ENCODE data around the gene LEPROT. TPM values are rescaled to one million over a fixed set of nuclear protein-coding genes. Genes with fewer than 3 reads are reported as not detected.

The LEPROT gene
- total RNA-seq, 1 donor from 2014 or later = 30.8 TPM

DNA sequence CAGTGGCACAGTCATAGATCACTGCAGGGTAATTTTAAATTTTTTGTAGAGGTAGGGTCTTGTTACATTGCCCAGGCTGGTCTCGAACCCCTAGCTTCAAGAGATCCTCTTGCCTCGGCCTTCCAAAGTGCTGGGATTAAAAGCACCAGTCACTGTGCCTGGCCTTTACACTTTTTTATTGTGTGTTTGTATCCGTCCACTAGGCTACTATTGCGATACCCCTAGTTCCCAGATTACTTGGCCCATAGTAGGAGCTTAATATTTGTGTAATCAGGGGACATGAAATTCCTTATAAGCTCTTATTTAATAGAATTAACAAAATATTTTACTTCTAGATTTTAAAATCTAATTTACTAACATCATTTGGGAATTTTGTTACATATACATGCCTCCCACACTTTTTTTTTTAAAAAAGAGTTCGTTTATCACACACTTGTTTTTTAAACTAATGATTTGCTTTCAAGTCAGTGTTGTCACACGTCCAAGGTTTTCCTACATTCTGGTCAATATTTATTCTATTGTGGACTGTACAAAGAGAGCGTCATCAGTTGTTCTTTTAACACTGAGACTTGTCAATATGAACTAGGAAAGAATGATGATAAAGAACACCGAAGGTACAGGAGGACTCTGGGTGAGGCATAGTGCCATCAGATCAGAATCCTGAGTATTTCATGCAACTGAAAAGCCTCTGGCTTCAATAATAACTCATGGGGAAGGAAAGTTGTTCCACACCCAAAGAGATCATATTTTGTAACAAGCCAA lies 63.7 kb downstream of the LEPROT start:
- H3K9me3 ChIP-seq (ENCODE audit: control insufficient read depth in 3 of 3, low read length in 3 of 3) = no peaks in the 10 kb centered on the region
- no peak overlapping the region for H3K27ac ChIP-seq (ENCODE audit: low read depth, low read length)
- H3K27me3 ChIP-seq (ENCODE audit: control insufficient read depth in 3 of 3, insufficient read depth in 3 of 3, low read length in 3 of 3) = no peaks in the 10 kb centered on the region
- no peak overlapping the region for H3K9ac ChIP-seq (ENCODE audit: low read depth in 1 of 3, low read length in 3 of 3)
- H3K4me1 ChIP-seq (ENCODE audit: control insufficient read depth in 3 of 3, insufficient read depth in 3 of 3, low read length in 3 of 3) = no peaks in the 10 kb centered on the region
- H3K4me3 ChIP-seq (ENCODE audit: low read length in 3 of 3) = no peak overlapping the region
- no peaks in the 10 kb centered on the region for H3K36me3 ChIP-seq (ENCODE audit: control insufficient read depth in 3 of 3, insufficient read depth in 3 of 3, low read length in 3 of 3)

Small RNA genes lying within 50 kb of the gene (small RNA-seq; reads per million reads assigned to genes)
- not detected for gene RNU2-15P

Other genes with a start within 250 kb of the LEPROT start
- 2.6 TPM for gene DNAJC6, start 111.1 kb upstream of the LEPROT start, total RNA-seq
- 11.0 TPM for gene LEPR, start within 50 bp of the LEPROT start, total RNA-seq